GM19328 (cell line): ENCODE data around the gene AEBP1.

ENCODE experiments used
- ATAC-seq: cut with Tn5 transposase; IDR thresholded peaks from one replicate; pipeline ENCODE4 v1.9.1; 2021; ENCODE audit warnings: mild to moderate bottlenecking, moderate library complexity; ENCODE audit not compliant: unreplicated experiment

The AEBP1 gene

DNA sequence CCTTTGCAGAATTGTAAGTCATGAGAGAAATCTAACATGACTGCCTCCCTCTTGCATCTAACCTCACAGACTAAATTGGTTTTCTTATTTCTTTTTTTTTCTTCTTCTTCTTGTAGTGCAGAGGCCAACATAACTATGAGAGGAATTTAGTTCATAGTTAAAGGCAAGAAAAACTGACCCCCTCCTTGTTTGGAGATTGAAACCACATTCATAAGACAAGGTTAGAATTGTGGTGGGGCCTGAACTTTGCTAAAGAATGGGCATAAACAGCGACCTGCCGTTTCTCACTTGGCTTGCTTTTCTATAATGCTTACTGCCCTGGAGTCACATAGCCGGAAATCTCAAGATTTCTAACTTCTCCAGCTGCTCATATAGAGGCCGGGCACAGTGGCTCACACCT is 19.4 kb upstream of the AEBP1 start:
- ATAC-seq = no peak

DNA sequence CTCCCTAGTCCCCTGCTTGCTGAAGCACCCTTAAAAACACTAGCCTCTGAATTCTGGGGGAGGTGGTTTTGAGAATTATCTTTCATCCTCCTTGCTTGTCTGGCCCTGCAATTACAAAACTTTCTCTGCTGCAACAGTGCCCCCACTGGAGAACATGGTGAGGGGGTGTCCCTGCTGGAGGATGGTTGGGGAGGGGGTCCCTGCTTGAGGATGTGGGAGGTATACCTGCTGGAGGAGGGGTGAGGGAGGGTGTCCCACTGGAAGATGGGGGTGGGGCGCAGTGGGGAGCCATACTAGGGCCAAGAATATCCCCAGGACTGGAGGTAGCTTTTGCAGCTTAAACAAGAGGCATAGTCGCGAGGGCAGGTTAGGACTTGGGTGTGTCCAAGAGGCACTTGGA is 18.6 kb upstream of the AEBP1 start:
- no peak for ATAC-seq

DNA sequence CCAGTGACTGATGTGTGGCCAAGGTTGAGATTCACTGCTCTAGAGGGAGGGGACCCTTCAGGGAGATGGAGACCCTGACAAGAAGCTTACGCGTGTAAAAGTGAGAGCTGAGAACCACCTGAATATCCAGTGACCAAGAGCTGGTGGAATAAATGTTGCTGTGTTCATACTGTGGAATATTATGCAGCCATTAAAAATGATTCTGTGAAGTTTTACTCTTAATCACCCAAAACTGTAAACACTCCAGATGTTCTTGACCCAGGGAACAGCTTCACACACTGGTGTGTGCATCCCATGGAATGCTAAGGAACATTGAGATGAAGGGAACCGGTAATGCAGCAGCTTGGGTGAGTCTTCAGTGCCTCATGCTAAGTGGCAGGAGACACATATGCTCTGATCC is 17.5 kb upstream of the AEBP1 start:
- ATAC-seq = no peak

DNA sequence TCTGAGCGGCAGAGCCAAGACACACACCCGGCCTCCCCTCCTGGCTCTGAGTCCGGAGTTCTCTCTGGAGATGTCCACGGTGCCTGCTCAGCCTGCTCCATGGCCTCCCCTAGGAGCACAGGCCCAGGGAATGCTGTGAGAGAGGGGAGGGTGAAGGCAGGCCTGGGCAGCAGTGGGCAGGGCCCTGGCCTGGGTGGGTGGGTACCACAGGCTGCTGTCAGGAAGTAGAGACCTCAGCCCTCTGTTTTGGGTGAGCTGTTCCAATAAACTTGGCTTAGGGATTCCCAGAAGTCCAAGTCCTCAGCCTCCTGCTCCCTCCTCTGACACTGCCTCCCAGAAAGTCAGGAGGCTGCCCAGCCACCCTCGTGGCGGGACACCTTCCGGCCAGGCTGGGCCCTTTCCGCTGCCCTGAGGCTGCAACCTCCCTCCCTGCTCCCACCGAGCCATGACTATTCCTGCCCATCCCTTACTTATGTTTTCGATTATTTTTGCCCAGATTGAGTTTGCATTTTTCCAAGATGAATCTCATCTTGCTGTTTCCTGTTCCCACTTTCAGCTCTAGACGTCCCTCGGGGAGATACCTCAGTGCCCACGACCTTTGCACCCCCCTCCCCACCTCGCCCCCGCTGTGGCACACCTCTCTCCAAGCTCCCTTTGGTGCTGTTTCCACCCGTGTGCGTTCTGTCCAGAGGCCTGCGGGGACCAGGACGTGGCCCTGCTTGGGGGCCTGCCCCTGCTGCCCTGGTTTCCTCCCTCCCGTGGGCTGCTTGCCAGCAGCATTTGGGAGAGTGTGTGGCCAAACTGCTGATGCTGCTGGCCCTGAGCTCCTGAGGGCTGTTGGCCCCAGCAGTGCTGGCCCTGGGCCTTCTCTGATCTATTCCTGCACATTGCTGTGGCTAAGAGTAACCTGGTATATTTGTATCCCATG is 16.0 kb upstream of the AEBP1 start:
- no peak for ATAC-seq

DNA sequence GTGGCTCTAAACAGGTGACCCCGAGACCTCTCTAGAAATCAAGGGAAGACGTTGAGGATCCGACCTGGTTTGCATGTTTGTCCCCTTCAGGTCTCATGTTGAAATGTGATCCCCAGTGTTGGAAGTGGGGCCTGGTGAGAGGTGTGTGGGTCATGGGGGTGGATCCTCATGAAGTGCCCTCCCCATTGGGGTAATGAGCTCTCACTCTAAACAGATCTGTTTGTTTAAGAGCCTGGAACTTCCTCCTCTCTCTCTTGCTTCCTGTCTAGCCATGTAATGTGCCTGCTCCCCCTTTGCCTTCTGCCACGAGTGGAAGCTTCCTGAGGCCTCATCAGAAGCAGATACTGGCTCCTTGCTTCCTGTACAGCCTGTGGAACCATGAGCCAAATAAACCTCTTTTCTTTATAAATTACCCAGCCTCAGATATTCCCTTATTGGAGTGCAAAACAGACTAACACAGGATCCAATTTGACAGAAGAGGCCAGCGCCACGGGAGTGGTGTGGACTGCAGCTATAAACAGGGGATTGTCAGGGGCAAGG is 11.0 kb upstream of the AEBP1 start:
- ATAC-seq = no peak

DNA sequence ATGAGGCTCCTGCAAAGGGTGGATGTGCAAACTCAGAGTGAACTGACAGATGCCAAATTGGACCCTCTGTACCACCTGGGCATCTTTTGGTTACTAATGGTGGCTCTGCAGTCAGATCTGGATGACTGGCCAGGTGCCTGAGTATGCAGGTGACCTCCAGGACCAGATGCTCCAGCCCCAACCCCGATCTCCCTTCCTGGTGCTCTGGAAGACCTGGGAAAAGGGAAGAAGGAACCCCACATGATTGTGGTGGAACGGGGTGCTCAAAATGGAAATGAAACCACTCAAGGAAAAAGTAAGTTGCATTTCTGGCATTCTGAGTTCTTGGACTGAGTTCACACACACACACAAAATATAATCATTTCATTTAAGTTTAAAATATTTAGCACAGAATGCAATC is 9.8 kb upstream of the AEBP1 start:
- no peak for ATAC-seq

DNA sequence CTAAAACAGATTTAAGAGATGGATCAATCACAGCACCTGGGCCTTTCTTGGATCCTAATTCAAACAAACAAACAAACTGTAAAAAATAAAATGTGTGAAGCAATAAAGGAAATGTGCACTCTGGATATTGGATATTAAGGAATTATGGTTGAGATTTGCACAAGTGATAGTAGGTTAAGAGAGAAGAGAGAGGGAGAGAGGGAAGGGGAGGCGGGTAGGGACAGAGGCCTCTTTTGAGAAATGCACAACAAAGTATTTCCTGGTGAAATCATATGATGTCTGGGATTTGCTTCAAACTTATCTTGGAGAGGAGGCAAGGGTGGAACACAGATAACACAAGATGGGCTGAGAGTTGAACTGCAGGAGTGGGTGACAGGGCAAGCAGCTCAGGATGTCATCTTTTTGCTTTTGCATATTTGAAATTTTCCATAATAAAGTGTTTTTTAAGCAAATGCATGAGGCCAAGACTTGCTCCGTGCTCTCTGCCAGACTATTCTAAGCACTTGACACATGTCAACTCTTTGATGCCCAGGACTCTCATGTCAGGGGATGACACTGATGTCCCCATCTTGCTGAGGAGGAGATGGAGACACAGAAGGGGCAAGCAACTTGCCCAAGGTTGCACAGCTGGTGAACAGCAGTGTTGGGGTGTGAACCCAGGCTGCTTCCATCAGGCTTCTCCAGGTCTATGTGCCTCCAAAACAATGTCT is 9.1 kb upstream of the AEBP1 start:
- no peak for ATAC-seq

DNA sequence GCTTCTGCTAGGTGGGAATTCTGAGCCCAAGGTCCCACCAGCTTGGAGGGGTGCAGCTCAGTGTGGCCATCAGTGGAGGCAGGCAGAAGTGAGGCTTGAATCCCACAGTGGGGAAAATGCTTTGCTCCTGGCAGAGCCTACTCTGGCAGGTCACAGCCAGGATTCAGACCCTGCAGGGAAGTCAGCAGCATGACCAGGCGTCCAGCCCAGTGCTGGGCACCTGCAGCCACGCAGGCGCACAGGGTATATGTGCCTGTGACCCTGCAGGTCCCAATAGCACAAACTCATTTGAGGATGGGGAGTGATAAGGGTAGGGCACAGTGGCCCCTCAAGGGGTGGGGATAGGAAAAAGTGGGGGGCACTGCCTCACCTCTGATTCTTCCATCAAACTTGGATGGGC is 8.4 kb upstream of the AEBP1 start:
- no peak for ATAC-seq

DNA sequence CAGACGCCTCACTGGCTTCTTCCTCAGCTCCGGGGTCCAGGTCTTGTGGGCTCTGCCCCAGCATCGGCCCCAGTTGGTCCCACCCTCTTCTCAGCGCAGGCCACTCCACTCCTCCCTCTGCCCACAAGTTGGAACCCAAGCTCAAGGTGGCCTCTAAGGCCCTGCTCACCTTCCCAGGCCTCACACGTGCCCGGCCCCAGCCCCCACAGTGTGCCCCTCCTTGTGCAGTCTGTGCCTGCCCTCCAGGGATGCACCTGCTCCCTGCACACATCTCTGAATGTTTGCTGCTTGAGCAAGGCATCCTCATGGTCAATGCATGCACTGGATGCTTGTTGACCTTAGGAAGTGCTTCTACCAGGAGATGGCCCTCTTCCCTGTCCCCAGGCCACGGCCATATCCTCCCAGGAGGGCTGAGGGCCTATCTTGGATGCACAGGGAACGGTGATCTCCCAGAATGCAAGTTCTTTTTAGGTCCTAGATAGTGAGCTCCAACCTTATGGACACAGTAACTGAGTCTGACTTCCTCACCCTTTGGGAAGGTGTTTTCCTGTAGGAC is 7.7 kb upstream of the AEBP1 start:
- ATAC-seq = no peak

DNA sequence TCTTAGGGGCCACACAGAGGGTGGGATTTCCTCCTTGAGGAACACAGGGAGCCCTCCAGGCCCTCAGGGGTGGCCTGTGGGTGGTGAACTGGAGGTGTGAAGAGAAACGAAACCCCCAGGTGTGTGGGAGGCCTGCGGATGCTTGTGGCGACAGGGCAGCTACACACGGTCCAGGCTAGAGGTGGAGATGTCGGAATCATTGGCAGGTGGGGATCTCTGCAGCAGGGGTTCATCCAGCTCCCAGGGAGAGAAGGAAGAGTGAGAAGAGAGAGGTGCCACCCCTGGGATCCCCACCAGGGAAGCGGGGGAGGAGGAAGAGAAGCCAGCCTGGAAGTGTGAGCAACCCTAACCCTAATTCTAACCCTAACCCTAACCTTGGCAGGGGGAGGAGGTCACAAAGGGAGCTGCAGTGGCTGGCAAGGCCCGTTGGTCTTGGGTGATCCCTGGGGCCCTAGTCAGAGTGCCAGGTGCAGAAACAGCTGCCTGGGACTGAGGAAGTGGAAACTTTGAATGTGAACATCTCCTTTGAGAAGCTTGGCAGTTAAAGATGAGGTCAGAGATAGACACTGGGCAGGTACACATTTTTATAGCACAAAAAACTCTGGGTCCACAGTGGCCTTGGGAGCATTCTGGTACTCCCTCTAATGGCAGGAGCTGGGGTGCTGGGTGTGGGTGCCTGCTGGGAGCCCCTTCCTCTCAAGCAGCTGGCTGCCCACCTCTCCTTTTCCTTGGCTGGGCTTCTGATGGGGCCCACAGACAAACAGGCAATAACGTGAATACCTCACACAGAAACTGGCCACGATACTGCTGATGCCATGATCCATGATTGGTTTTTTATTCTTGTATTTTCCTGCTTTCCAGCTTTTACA is 6.8 kb upstream of the AEBP1 start:
- ATAC-seq = no peak

DNA sequence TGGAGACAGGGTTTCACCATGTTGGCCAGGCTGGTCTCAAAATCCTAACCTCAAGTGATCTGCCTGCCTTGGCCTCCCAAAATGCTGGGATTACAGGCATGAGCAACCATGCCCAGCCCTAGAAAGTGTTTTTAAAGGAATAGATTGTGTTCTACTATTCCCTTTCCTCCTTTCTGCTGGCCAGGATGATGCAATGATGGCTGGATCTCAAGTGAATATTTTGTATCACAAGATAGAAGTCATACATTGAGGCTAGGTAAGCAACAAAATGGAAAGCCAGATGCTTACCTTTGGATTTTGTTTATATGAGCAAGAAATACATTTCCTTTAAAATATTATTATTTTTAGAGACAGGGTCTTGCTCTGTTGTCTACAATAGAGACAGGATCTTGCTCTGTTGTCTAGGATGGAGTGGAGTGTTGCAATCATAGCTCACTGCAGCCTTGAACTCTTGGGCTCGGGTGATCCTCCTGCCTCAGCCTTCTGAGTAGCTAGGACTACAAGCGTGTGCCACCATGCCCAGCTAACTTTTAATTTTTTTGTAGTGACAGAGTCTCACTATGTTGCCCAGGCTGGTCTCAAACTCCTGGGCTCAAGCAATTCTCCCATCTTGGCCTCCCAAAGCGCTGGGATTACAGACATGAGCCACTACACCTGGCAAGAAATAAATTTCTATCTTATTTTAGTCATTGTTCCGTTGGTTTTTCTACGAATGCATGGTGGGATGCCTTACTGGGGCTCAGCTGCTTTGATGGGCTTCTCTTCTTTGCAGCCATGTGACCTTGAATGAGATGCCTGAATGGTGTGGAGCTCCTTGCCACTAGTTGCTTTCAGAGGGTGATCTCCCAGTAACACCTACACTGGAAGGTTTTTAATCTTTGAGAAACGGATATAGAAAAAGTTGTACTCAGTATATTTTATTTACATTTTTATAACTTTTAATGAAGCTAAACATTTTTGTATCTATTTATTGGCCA is 5.8 kb upstream of the AEBP1 start:
- no peak for ATAC-seq

DNA sequence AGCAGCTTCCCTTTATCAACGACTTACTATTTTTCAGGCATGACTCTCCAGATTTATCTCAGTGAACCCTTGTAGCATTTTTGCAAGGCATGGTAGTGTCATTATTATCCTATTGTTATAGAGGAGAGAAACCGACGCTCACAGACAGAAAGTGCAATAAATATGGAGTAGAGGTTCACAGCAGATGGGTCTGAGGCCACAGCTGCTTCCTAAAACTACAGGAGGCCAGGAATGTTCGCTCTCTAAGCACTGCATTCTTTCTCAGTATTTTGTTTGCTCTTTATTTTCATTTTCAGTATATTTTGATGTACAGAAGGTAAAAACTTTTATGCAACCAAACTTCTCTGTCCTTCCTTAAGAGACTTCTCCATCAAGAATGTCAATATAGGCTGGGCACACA is 4.5 kb upstream of the AEBP1 start:
- ATAC-seq = no peak

DNA sequence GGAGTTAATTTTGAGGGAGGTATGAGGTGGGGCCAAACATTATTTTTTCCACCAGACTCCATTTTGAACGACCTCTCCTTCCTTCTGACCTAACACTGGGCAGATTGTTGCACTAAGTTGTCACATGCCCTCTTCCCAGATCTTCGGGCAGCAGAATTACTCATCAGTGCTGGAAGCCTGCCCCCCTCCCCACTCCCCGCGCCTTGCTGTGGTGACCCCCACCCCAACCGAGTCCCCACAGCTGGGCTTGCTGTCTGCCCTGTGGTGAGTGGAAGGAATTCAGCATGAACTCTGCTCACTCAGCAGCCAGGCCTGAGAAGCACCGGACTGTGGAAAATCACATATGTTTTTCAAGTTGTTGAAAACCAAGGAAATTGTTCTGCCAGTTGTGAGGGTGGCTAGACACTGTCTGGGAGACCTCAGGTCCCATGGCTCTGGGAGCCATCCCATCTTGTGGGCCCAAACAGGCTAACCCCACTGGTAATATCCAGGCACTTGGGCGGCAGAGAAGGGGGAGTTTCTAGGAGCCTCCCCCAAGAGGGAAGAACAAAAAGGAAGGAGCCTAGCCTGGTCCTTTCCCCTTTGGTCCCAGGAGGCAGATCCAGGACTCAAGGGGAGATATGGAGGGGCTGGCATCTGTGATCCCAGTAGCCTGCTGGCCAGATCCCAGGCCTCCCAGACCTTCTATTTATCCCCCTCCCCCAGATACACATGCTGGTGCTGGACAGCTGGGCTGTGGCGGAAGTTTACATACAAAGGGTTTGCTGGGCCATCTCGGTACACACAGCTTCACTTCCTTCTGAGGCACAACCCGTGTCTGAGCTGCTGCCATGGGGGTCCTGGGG is 3.5 kb upstream of the AEBP1 start:
- ATAC-seq = no peak

DNA sequence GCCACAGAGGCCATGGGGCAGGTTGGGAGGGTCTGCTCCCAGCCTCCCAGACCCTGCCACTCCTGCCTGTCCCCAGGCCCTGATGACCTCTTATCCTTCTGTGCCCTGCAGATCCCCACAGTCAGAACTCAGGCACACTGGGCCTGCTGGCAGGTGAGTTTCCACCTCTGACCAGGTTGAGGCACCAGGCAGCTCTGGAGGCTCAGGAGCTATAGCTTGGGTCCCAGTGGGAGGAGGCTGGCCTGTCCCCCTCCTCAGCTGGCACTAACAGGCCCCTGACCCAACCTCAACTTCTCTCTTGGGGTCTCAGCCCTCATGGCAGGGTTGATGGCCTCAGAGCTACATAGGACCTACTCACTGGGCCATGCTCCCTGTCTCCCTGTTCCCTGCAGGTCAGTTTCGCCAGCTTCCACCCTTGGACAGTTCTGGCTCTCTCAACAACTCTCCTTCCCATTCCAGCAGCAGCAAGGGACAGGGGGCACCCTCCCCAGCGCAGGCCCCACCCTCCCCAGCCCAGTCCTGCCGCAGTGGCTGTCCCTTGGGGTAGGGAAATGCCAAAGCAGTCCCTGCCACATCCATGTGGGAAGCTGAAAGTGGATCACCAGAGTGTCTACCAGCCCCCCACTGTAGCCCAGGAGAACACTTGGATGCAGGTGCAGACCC is 2.7 kb upstream of the AEBP1 start:
- ATAC-seq = no peak

DNA sequence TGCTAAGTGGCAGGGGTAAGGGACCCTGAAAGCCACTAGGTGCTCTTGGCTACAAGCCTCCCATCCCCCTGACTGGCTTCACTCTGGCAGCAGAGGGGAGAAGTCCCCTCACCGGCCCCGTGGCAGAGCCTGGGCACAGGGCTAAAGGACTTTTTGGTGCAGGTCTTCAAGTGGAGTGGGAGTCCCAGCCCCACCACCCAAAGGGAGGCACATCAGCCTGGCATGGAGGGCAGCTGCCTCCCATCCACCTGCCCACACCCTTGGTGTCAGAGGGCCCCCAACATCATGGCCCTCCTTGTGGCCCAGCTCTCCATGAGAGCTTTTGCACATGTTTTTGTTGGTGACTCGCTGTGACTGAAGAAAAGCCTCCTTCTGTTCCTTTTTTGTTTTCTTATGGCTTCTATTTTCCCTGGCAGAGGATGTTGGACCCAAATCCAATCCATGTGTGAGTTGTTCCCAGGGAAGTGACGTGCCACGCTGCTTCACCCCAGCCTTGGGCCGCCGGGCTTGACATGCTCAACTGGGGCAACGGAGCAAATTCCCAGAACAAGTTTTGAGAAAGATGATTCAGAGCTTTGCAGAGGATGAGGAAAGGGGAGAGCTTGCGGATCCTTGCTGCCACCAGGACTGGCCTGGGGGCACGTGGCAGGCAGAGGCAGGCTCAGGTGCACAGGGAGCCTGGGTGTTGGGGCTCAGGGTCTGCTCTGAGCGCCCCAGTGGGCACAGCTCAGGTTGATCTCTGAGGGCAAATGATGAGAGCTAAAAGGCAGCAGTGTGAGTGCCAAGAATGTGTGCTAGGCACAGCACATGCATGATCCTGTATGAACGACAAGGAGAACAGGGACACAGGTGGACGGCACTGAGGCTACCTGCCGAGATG is 1.9 kb upstream of the AEBP1 start:
- ATAC-seq = no peak

DNA sequence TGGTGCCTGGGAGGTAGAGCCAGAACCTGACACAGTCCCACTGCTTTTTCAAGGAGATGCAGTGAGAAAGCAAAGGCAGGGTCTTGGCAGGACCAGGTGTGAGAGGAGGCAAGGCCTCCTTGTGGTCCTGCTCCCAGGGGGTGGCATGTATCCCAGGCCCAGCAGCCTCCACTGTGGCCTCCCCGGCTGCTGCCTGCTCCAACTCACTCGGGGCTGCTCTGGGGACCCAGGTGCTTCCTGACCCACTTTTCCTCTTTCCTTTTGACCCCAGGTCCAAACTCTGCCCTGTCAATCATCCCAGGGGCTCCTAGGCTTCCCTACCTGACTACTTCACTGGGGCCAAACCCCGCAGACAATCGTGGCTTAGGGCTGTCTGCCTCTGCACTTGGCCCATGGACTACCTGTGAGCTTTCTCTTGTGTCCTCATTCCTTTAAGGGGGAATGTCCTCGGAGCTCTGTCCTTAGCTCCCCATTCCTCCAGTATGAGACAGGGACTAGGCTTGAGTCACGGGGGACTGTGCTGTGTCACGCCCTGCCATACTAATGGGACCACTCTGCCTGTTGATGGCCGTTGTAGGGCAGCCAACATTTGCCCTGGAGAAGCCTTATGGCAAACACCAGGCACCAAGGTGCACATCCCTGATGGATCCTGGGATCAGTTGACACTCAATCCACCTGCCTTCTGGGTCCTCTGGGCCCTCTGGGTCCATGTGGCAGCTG is 1.1 kb upstream of the AEBP1 start:
- no peak for ATAC-seq

DNA sequence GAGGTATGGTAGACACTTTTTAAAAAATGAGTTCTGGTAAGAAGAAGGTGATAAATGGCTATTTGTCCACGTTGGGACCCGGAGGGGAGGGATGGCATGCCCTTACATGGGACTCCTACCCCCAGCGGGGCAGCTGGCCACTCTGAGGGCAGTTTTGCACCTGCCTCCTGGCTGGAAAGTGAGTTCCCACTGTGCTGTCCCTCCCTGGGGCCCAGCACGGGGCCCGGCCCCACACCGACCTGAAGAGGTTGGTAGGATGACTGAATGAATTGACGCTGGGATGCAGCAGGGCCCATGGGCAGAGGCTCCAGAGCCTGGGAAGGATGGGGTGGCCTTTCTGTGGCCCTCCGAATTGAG is 601 bp upstream of the AEBP1 start:
- ATAC-seq = no peak
